ENCODE measurements around the gene KLHDC10. TPM values are rescaled to one million over a fixed set of nuclear protein-coding genes. Genes with fewer than 3 reads are reported as not detected.

Gene KLHDC10
- total RNA-seq, 1 donor from 2014 or later = 35.3 TPM

GRCh38 chr7:130157700-130158099 is 87.4 kb downstream of the KLHDC10 start:
- no peak overlapping the region for H3K27ac Mint-ChIP-seq (ENCODE audit: unreplicated experiment)
- H3K36me3 Mint-ChIP-seq (ENCODE audit: unreplicated experiment) = peaks cover 32% of the 10 kb centered on the region
- H3K27me3 Mint-ChIP-seq (ENCODE audit: unreplicated experiment) = no peaks in the 10 kb centered on the region
- no peak overlapping the region for H3K4me3 Mint-ChIP-seq (ENCODE audit: unreplicated experiment)
- DNase-seq (ENCODE audit: extremely low spot score, unreplicated experiment) = peak; percentile 38
- H3K4me1 Mint-ChIP-seq (ENCODE audit: unreplicated experiment) = peaks cover 2% of the 10 kb centered on the region
- H3K9me3 Mint-ChIP-seq (ENCODE audit: unreplicated experiment) = peaks cover 7% of the 10 kb centered on the region
- TF ChIP-seq, protein P1, sequence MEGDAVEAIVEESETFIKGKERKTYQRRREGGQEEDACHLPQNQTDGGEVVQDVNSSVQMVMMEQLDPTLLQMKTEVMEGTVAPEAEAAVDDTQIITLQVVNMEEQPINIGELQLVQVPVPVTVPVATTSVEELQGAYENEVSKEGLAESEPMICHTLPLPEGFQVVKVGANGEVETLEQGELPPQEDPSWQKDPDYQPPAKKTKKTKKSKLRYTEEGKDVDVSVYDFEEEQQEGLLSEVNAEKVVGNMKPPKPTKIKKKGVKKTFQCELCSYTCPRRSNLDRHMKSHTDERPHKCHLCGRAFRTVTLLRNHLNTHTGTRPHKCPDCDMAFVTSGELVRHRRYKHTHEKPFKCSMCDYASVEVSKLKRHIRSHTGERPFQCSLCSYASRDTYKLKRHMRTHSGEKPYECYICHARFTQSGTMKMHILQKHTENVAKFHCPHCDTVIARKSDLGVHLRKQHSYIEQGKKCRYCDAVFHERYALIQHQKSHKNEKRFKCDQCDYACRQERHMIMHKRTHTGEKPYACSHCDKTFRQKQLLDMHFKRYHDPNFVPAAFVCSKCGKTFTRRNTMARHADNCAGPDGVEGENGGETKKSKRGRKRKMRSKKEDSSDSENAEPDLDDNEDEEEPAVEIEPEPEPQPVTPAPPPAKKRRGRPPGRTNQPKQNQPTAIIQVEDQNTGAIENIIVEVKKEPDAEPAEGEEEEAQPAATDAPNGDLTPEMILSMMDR (IDR thresholded peaks at IDR 0.05) = no peak

GRCh38 chr7:130160023-130160422 is 89.7 kb downstream of the KLHDC10 start:
- Mint-ChIP-seq H3K27ac (ENCODE audit: unreplicated experiment) (no peak overlapping the region), H3K27me3 (ENCODE audit: unreplicated experiment) (no peaks in the 10 kb centered on the region), H3K4me3 (ENCODE audit: unreplicated experiment) (no peak overlapping the region), H3K36me3 (ENCODE audit: unreplicated experiment) (peaks cover 41% of the 10 kb centered on the region), H3K4me1 (ENCODE audit: unreplicated experiment) (no peaks in the 10 kb centered on the region), H3K9me3 (ENCODE audit: unreplicated experiment) (peaks cover 7% of the 10 kb centered on the region)
- peak; percentile 36 for DNase-seq (ENCODE audit: extremely low spot score, unreplicated experiment)
- TF ChIP-seq, protein P1 (IDR thresholded peaks at IDR 0.05) = no peak

- Mint-ChIP-seq H3K4me3 (ENCODE audit: unreplicated experiment) (no peak overlapping the region), H3K9me3 (ENCODE audit: unreplicated experiment) (peaks cover 7% of the 10 kb centered on the region), H3K27ac (ENCODE audit: unreplicated experiment) (no peak overlapping the region), H3K4me1 (ENCODE audit: unreplicated experiment) (no peaks in the 10 kb centered on the region), H3K36me3 (ENCODE audit: unreplicated experiment) (peaks cover 42% of the 10 kb centered on the region), H3K27me3 (ENCODE audit: unreplicated experiment) (no peaks in the 10 kb centered on the region)
- TF ChIP-seq, protein P1 (IDR thresholded peaks at IDR 0.05) = no peak
- DNase-seq (ENCODE audit: extremely low spot score, unreplicated experiment) = peak; percentile 54
These were observed 90.1 kb downstream of the KLHDC10 start for GRCh38 chr7:130160455-130160854.

DNA sequence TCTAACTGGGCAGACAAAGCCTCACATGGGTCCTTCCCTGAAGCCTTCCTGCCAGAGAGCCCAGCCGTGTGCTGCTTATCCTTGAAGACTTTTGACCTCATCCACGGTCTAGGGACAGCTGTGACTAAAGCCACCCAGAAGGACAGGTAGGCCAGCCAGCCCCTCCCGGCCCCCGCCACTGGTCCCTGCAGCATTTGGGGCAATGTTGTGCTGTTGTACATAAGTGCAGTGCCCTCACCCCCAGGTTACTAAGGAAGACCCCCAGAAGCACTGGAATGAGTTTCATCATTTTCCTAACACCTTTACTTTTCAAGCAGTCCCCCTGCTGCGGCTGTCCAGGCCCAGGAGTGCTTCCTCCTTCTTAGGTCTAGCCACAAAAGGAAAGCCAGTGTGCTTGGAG is 91.9 kb downstream of the KLHDC10 start:
- peaks cover 7% of the 10 kb centered on the region for H3K9me3 Mint-ChIP-seq (ENCODE audit: unreplicated experiment)
- no peaks in the 10 kb centered on the region for H3K27me3 Mint-ChIP-seq (ENCODE audit: unreplicated experiment)
- no peaks in the 10 kb centered on the region for H3K4me1 Mint-ChIP-seq (ENCODE audit: unreplicated experiment)
- no peak overlapping the region for H3K27ac Mint-ChIP-seq (ENCODE audit: unreplicated experiment)
- TF ChIP-seq, protein P1 (IDR thresholded peaks at IDR 0.05) = no peak
- peaks cover 43% of the 10 kb centered on the region for H3K36me3 Mint-ChIP-seq (ENCODE audit: unreplicated experiment)
- DNase-seq (ENCODE audit: extremely low spot score, unreplicated experiment) = peak; percentile 67
- no peak overlapping the region for H3K4me3 Mint-ChIP-seq (ENCODE audit: unreplicated experiment)

GRCh38 chr7:130174237-130174959 is 104.1 kb downstream of the KLHDC10 start:
- Mint-ChIP-seq H3K4me3 (ENCODE audit: unreplicated experiment) (no peak overlapping the region), H3K9me3 (ENCODE audit: unreplicated experiment) (no peaks in the 10 kb centered on the region), H3K27me3 (ENCODE audit: unreplicated experiment) (no peaks in the 10 kb centered on the region), H3K4me1 (ENCODE audit: unreplicated experiment) (no peaks in the 10 kb centered on the region), H3K36me3 (ENCODE audit: unreplicated experiment) (peaks cover 36% of the 10 kb centered on the region), H3K27ac (ENCODE audit: unreplicated experiment) (no peak overlapping the region)
- TF ChIP-seq, protein P1 (IDR thresholded peaks at IDR 0.05) = no peak
- DNase-seq (ENCODE audit: extremely low spot score, unreplicated experiment) = no peak
